B cell (primary cell): Measurements from ENCODE around the gene ITPR1. TPM values are rescaled to one million over a fixed set of nuclear protein-coding genes. Genes with fewer than 3 reads are reported as not detected.
"Not testable (repeated sequence)": the region's sequence is repeated elsewhere in the genome, so short reads cannot be mapped to it uniquely, and the experiment has no call there.

ENCODE experiments used
- ATAC-seq: fragments of 200-7000 bp; cut with Tn5 transposase; one replicate; pipeline ENCODE4 v1.10.0; 2021; ENCODE audit warnings: low read depth, mild to moderate bottlenecking, moderate number of reproducible peaks, moderate library complexity
- CTCF ChIA-PET: fragments of 350-600 bp; sonication (Branson Sonifier 250); formaldehyde crosslinking; loops from one replicate; lab custom pipeline; 2021; ENCODE audit warnings: antibody characterized with exemption, inconsistent platforms; lab: Charles Lee
- POLR2A ChIA-PET: fragments of 350-600 bp; sonication (Branson Sonifier 250); formaldehyde crosslinking; loops from one replicate; lab custom pipeline; 2021; ENCODE audit warnings: antibody characterized with exemption; lab: Charles Lee
- DNase-seq: peaks from one replicate; pipeline ENCODE4 v3.0.0; 2013
- H2AFZ ChIP-seq: 2 replicates; pipeline ENCODE4 v1.6.1; 2012; ENCODE audit warnings: mild to moderate bottlenecking, low read depth, low read length; ENCODE audit not compliant: insufficient read depth, poor library complexity, severe bottlenecking
- H3K27ac ChIP-seq, 2 donors: 1 replicate in 1 of 2; 2 replicates in 1 of 2; pipeline ENCODE4 v1.5.1; 2012 to 2013; ENCODE audit warnings: low read length in 2 of 2, mild to moderate bottlenecking in 2 of 2, moderate library complexity in 1 of 2
- H3K27me3 ChIP-seq, 4 experiments: fragments of 200-600 bp in 1 of 4; sonication (generic) in 1 of 4; replicated peaks in 1 of 4; 1 replicate in 2 of 4; 2 replicates in 2 of 4; pipeline versions ENCODE4 v1.6.1 to v1.7.0; 2013 to 2016; ENCODE audit warnings: low read length in 3 of 4, mild to moderate bottlenecking in 2 of 4, mixed read lengths in 1 of 4, moderate library complexity in 1 of 4; ENCODE audit not compliant: insufficient read depth in 4 of 4, control insufficient read depth in 3 of 4; ENCODE audit errors: control extremely low read depth in 1 of 4
- H3K36me3 ChIP-seq, 2 experiments: replicated peaks in 1 of 2; 1 replicate in 1 of 2; 2 replicates in 1 of 2; pipeline versions ENCODE4 v1.6.1 to v1.7.1; 2013; ENCODE audit warnings: low read length in 1 of 2; ENCODE audit not compliant: insufficient read depth in 2 of 2, control insufficient read depth in 1 of 2; ENCODE audit errors: control extremely low read depth in 1 of 2, extremely low read depth in 1 of 2
- H3K4me1 ChIP-seq, 2 donors: fragments of 200-600 bp in 1 of 2; sonication (generic) in 1 of 2; 1 replicate in 1 of 2; 2 replicates in 1 of 2; pipeline versions ENCODE4 v1.5.1 to v1.6.1; 2013 to 2017; ENCODE audit warnings: low read length in 2 of 2; ENCODE audit not compliant: control insufficient read depth in 2 of 2, insufficient read depth in 2 of 2
- H3K4me2 ChIP-seq: replicated peaks from 2 replicates; pipeline ENCODE3; 2012; ENCODE audit warnings: mild to moderate bottlenecking, low read depth, low read length; ENCODE audit not compliant: poor library complexity, severe bottlenecking
- H3K4me3 ChIP-seq, 5 experiments: fragments of 200-600 bp in 1 of 5; sonication (generic) in 1 of 5; 1 replicate in 3 of 5; 2 replicates in 2 of 5; pipeline versions ENCODE4 v1.5.1 to v1.7.0; 2011 to 2016; ENCODE audit warnings: low read length in 4 of 5, mild to moderate bottlenecking in 4 of 5, low read depth in 2 of 5, control low read depth in 1 of 5, moderate library complexity in 1 of 5; ENCODE audit not compliant: insufficient read depth in 1 of 5; ENCODE audit errors: control extremely low read depth in 1 of 5, extremely low read depth in 1 of 5
- H3K79me2 ChIP-seq: fragments of 200-600 bp; sonication (generic); one replicate; pipeline ENCODE4 v1.6.0; 2016; ENCODE audit warnings: low read length; ENCODE audit not compliant: control insufficient read depth, insufficient read depth
- H3K9ac ChIP-seq: fragments of 200-600 bp; sonication (generic); 2 replicates; pipeline ENCODE4 v1.6.1; 2017; ENCODE audit warnings: mild to moderate bottlenecking, low read length, moderate library complexity
- H3K9me3 ChIP-seq, 3 donors: one replicate each; pipeline versions ENCODE4 v1.6.1 to v1.7.1; 2013; ENCODE audit warnings: low read length in 2 of 3; ENCODE audit not compliant: control insufficient read depth in 2 of 3, insufficient read depth in 1 of 3; ENCODE audit errors: control extremely low read depth in 1 of 3
- H4K20me1 ChIP-seq: 2 replicates; pipeline ENCODE4 v1.6.0; 2012; ENCODE audit warnings: mild to moderate bottlenecking, low read length; ENCODE audit not compliant: insufficient read depth, control insufficient read depth, poor library complexity, severe bottlenecking
- H3K27ac Mint-ChIP-seq: one replicate; pipeline ENCODE4 v1.8.0; 2021; ENCODE audit warnings: mixed read lengths
- H3K27me3 Mint-ChIP-seq: one replicate; pipeline ENCODE4 v1.8.0; 2021; ENCODE audit warnings: mixed read lengths
- H3K4me1 Mint-ChIP-seq: one replicate; pipeline ENCODE4 v1.8.0; 2021; ENCODE audit warnings: mixed read lengths
- H3K4me3 Mint-ChIP-seq: one replicate; pipeline ENCODE4 v1.8.0; 2021; ENCODE audit warnings: mixed read lengths
- H3K9me3 Mint-ChIP-seq: one replicate; pipeline ENCODE4 v1.8.0; 2022; ENCODE audit warnings: mixed read lengths; ENCODE audit not compliant: insufficient read depth
- EZH2 ChIP-seq: IDR thresholded peaks from 2 replicates; pipeline ENCODE4 v1.6.1; 2012; ENCODE audit warnings: borderline replicate concordance, low read depth, mild to moderate bottlenecking, moderate library complexity, low read length; ENCODE audit not compliant: insufficient read depth, poor library complexity, severe bottlenecking
- WGBS: methylation state at CpG from one replicate; pipeline ENCODE4 v1.1.5; 2013; ENCODE audit warnings: missing lambda C conversion rate; ENCODE audit not compliant: insufficient coverage; 5-methylcytosine and 5-hydroxymethylcytosine counted together
- intact Hi-C: fragments of 100-400 bp; cut with micrococcal nuclease; formaldehyde crosslinking; loops from one replicate; pipeline ENCODE4 v1.10.0; 2022
- polyA plus RNA-seq: library from polyadenylated mRNA; depleted of rRNA; stranded (reverse); fragments of >200 nt; gene quantifications from 2 replicates; pipeline ENCODE4 v1.2.3, GENCODE V29; 2012
- total RNA-seq, 2 donors: library from RNA; stranded (reverse); fragments of 120-200 nt in 1 of 2; gene quantifications; 1 replicate in 1 of 2; 2 replicates in 1 of 2; pipeline versions ENCODE4 v1.2.3 to v1.2.4, GENCODE V29; 2013 to 2022
- TF ChIP-seq, protein P1 (sequence below): fragments of 200-600 bp; IDR thresholded peaks from one replicate; pipeline ENCODE4 v1.8.0; 2022; ENCODE audit warnings: antibody characterized with exemption, mild to moderate bottlenecking

Gene ITPR1
- total and polyA plus RNA-seq, 2 donors (not counting 1 experiment from before 2014, with no cell fraction given), result 64.0 to 332 TPM

DNA sequence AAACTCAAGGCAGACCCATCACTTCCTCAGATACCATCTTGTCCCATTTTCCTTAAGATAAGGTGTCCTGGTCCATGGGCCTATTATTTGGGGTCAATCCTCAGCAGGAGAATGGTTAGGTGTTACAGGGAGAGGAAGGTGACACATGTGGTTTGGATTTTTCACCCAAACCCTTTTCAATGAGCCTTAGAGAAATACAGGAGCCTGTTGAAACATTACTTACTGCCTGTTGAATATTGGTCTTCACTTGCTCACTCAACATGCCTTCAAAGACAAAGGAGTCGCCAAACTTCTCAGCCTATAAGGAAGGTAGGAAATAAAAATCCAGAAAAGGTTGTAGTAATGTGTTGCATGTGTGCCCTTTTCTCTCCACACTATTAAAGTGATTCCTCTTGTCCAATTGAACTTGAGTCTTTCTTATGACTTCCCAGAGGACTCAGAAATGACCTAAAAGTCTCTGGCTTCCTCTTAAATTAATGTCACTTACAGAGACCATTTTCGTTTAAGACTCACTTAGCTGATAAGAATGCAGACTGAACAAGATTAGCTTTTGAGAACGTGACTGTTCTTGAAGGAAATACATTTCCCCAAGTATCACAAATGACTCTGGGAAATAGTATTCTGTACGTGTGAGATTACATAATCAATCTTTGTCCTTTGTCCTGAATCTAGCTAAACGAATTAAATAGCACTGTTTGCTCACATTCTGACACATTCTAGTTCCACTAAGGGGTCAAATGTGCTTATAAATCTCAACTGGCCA, 43.9 kb upstream of the ITPR1 start:
- ATAC-seq (no peak), DNase-seq (no peak)
- Histone ChIP-seq H3K36me3 (peaks cover 10 to 14% of the 10 kb centered on the region in 2 experiments), H3K27ac (no peak overlapping the region), H3K9me3 (no peaks in the 10 kb centered on the region), H2AFZ (no peak overlapping the region), H3K4me1 (no peaks in the 10 kb centered on the region), H3K79me2 (peaks cover 9% of the 10 kb centered on the region), H4K20me1 (no peaks in the 10 kb centered on the region), H3K9ac (no peak overlapping the region), H3K4me2 (no peak overlapping the region), H3K4me3 (no peak overlapping the region), H3K27me3 (no peaks in the 10 kb centered on the region)
- intact Hi-C loops, result no loop called here
- CTCF ChIA-PET, result interaction anchor here (1.1 kb wide), 1 partner anchor 20 kb away, joined by 3 read pairs; no protein-coding TSS in a partner anchor
- no peaks in the 10 kb centered on the region for H3K27me3 Mint-ChIP-seq
- H3K4me3 Mint-ChIP-seq, result no peak overlapping the region
- POLR2A ChIA-PET, result no interaction called here
- no peak for TF ChIP-seq EZH2
- TF ChIP-seq, protein P1, sequence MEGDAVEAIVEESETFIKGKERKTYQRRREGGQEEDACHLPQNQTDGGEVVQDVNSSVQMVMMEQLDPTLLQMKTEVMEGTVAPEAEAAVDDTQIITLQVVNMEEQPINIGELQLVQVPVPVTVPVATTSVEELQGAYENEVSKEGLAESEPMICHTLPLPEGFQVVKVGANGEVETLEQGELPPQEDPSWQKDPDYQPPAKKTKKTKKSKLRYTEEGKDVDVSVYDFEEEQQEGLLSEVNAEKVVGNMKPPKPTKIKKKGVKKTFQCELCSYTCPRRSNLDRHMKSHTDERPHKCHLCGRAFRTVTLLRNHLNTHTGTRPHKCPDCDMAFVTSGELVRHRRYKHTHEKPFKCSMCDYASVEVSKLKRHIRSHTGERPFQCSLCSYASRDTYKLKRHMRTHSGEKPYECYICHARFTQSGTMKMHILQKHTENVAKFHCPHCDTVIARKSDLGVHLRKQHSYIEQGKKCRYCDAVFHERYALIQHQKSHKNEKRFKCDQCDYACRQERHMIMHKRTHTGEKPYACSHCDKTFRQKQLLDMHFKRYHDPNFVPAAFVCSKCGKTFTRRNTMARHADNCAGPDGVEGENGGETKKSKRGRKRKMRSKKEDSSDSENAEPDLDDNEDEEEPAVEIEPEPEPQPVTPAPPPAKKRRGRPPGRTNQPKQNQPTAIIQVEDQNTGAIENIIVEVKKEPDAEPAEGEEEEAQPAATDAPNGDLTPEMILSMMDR, result no peak
- no peaks in the 10 kb centered on the region for H3K4me1 Mint-ChIP-seq
- WGBS, result no CpG with 5 or more reads among the region's 5 CpGs
- no peaks in the 10 kb centered on the region for H3K9me3 Mint-ChIP-seq
- no peak overlapping the region for H3K27ac Mint-ChIP-seq

GRCh38 chr3:4454142-4454541, 39.0 kb upstream of the ITPR1 start:
- Histone ChIP-seq H3K79me2 (peaks cover 30% of the 10 kb centered on the region), H3K27me3 (no peaks in the 10 kb centered on the region), H2AFZ (no peak overlapping the region), H3K27ac (no peak overlapping the region), H3K4me1 (no peaks in the 10 kb centered on the region), H3K4me2 (no peak overlapping the region), H3K4me3 (no peak overlapping the region), H3K36me3 (peaks cover 3% of the 10 kb centered on the region in 2 experiments), H3K9me3 (no peaks in the 10 kb centered on the region), H3K9ac (no peak overlapping the region), H4K20me1 (no peaks in the 10 kb centered on the region)
- TF ChIP-seq EZH2, result no peak
- TF ChIP-seq, protein P1, result no peak
- no peaks in the 10 kb centered on the region for H3K4me1 Mint-ChIP-seq
- ChIA-PET POLR2A (no interaction called here), CTCF (no interaction called here)
- no peaks in the 10 kb centered on the region for H3K27me3 Mint-ChIP-seq
- no peaks in the 10 kb centered on the region for H3K9me3 Mint-ChIP-seq
- no peak for ATAC-seq
- intact Hi-C loops, result no loop called here
- no peak overlapping the region for H3K27ac Mint-ChIP-seq
- H3K4me3 Mint-ChIP-seq, result no peak overlapping the region
- DNase-seq, result no peak

GRCh38 chr3:4456780-4457179, 36.4 kb upstream of the ITPR1 start:
- H3K36me3 ChIP-seq, H3K9me3 ChIP-seq, H3K27ac Mint-ChIP-seq, H3K4me1 Mint-ChIP-seq, POLR2A ChIA-PET, H3K9me3 Mint-ChIP-seq, H3K4me3 Mint-ChIP-seq, H3K9ac ChIP-seq, H3K27ac ChIP-seq, H3K4me3 ChIP-seq, H3K4me1 ChIP-seq, ATAC-seq, CTCF ChIA-PET, H3K4me2 ChIP-seq, H2AFZ ChIP-seq, H3K27me3 ChIP-seq, DNase-seq, H4K20me1 ChIP-seq, intact Hi-C loops, H3K27me3 Mint-ChIP-seq: not testable (repeated sequence)
- 80% methylated on average over 1 of the region's 14 CpGs for WGBS
- peaks cover 41% of the 10 kb centered on the region for H3K79me2 ChIP-seq
